CD4-positive, alpha-beta T cell treated with Interleukin-6 at 100 ng/mL for 8 hours (primary cell): ENCODE measurements around the gene PLIN1.
A peak's percentile ranks its signal among the peaks of the same experiment; 100 is the strongest.

ENCODE experiments used
- DNase-seq: peaks from one replicate; pipeline ENCODE4 v3.0.0-alpha.2; 2020; ENCODE audit warnings: mixed read lengths, low spot score

PLIN1 gene

DNA sequence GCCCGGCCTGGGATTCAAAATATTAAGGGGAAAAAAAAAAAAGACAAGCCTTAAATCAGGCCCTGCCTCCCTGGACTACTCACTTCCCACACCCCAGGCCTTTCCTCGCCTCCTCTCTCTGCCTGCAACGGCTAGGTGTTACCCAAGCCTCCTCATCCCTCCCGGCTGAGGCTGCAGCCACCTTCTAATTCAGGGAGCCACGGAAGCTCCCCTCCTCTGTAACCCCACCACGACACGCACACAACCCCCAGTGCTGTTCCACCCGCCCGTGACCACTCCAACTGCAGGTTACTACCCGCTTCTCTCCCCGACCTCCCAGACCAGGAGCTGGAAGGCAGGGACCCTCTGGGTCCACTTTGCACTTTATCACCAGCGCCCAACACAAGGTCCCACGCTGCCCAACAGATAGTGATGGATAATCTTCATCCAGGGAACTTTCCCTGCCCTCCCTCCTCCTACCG lies 24.8 kb downstream of the PLIN1 start:
- no peak for DNase-seq

DNA sequence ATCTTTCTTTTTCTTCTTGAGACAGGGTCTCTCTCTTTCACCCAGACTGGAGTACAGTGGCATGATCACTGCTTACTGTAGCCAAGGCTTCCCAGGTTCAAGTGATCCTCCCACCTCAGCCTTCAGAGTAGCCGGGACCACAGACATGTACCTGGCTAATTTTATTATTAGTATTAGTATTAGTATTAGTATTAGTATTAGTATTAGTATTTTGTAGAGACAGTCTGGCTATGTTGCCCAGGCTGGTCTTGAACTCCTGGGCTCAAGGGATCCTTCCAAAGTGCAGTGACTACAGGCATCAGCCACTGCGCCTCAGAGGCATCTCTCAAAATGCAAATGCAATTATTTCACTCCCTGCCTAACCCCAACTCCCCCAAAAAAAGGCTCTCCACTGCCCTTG lies 25.6 kb downstream of the PLIN1 start:
- DNase-seq = no peak

DNA sequence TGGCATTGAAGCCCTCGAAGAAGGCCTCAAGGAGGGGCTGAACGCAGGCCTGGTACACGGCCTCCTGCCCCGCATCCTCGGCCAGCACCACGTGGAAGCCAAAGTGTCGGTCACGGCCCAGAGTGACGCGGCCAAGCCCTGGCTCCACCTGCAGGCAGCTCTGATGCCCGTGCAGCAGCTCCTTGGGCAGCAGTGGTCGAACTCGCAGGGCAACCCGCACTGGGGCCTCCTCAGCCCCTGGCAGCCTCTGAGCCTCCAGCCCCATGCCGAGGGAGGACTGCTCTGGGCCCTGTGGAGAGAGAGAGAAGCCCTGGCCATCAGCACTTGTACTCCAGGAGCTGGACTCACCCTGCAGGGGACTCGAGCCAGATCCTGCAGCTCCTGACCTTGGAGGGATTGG lies 26.5 kb downstream of the PLIN1 start:
- no peak for DNase-seq

DNA sequence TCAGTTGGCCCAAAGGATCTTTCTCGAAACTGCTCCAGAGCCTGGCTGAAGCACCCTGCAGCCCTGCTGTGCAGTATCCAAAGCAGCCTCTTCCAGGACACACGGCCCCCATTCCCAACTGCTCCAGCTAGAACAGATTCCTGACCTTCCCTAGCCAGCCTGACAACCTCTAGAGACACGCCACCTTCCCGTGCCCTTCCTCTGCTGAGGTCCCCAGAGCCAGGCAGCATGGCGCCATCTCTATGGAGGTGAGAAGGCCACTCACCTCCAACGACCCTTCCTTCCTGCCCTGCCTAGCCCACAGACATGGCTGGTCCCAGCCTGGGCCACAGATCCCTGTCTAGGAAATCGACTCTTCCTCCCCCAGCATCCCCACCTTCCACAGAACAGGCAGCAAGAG lies 27.0 kb downstream of the PLIN1 start:
- no peak for DNase-seq

DNA sequence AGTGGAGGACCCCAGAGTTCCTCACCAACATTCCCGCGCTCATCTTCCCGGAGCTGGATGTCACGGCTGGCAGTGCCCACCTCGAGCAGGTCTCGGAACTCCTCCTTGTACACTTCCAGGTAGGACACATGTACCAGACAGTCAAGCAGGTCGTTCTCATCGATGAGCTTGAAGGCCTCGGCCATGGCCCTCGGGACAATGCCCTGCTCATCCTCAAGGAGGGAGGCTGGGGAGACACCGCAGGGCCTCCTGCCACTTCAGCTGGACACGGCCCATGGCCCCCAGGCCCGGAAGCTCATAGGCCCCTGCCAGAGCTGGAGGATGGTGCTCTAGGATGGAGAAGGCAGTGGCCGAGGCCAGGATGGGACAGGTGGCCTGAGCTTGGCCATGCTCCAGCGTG lies 29.5 kb downstream of the PLIN1 start:
- no peak for DNase-seq

DNA sequence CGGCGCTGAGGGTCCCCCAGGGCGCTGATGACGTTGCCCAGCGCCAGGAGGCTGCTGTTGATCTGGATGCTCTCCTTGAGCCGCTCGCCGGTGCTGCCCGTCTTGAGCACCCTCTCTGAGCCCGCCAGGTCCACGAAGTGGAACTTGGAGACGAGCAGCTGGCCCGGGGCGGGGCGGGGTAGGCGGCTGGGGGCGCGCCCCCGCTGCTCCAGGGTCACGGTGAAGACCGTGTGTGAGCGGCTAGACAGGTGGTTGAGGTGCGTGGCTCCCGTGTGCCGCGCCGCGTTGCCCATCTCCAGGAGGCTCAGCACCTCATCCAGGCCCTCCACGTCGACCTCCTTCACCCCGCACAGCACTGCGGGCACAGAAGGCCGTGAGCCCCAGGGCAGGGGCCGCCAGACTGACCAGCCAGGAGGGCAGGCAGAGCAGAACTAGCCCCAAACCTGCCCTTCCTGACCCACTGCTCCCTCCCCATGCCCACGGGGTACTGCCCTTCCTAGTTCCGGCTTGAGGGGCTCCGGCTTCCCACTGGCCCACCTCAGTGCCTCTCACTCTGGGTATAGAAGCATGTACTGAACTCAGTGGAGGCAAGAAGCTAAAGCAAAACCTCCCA lies 30.0 kb downstream of the PLIN1 start:
- no peak for DNase-seq

DNA sequence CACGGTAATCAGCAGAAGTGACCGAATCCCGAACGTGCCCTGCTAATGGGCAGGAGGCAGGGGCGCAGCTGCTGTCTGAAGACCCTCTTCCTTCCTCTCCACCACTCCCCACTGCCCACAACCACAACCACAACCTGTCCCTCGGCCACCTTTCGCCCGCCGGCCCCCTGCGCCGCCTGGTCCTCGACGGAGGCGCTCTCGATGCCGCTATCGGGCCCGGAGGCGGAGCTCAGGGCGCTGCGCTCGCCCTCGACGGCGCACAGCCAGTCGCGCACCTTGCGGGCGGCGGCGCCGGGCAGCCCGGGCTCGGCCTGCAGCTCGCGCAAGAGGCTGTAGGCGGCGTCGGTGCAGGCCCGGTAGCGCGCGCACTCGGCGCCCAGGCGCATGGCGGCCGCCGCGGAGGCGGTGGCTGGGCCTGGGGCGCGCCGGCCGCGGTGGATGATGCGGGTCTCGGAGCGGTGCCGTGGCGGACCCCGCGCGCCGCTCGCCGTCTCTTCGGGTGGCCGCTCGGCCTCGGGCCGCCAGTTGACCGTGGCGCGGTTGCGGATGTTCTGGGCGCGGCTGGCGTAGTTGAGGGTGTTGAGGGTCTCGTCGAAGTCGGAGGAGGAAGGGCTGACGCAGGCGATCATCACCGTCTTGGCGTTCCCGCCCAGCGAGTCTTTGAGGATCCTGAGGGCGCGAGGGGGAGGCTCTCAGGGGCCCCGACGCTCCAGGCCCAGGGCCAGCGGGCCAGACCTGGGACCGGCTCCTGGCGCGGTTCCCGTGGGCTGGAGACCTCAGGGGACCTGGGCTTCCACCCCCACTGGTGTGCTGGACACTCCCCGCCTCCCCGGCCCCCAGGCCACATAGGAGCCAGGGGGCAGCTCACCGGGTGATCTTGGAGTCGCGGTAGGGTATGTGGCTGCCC lies 30.8 kb downstream of the PLIN1 start:
- DNase-seq = no peak

DNA sequence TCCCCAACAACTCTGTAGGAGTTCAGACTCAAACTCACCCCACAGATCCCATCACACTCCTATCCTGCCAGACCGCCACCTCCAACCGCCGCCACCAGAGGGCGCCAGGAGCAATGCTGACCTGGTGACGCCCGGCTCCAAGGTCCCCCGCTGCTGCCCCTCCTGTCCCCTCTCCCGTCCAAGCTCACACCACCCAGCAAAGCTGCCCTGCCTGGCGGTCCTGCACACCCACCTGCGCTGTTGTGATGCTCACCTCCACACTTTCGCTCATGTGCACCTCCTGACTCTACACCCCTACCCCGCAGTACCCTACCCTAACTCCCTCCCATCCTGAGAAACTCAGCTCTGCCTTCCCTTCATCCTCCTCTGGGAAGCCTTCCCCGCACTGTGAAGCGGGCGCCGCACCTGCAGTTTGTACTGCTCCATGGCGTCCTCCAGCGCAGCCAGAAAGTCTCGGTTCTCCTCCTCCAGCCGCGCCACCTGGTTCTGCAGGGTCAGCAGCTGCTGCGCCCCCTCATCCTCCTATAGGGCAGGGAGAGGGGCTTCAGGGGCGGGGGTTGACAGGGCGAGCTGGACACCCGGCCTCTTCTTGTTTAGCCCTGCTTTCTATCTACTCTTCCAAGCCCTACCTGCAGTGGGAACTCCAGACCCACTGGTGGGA lies 31.8 kb downstream of the PLIN1 start:
- peak; percentile 16 for DNase-seq

DNA sequence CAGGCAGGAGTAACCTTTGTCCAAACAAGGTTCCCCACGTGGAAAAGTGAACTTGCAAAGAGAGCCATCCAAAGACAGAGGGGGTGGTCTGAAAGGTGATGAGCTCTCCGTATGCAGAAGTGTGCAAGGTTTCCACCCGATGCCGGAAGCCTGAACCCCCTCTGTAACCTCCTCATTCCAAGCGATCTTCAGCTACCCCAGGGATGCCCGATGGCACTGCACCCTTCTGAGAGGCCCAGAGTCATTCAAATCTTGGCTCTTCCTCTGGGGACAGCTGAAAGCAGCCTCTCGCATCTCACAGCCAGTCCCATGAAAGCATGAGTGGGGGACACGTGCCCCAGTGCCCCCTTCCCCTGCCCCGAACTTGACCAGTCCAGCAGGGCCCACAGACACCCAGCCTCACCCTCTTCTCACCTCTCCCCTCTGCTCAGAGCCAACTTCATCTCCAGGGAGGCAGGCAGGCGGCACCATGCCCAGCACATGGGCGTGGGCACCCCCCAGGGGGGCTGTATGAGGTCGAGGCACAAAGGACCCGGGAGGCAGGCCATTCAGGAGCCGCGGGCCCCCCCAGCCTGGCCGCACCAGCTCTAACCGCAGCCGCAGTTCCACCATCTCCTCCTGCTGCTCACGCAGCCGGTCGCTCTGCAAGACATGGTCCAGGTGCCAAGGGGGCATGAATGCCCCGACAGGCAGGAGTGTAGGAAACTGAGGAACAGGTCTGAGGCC lies 32.6 kb downstream of the PLIN1 start:
- DNase-seq = no peak

DNA sequence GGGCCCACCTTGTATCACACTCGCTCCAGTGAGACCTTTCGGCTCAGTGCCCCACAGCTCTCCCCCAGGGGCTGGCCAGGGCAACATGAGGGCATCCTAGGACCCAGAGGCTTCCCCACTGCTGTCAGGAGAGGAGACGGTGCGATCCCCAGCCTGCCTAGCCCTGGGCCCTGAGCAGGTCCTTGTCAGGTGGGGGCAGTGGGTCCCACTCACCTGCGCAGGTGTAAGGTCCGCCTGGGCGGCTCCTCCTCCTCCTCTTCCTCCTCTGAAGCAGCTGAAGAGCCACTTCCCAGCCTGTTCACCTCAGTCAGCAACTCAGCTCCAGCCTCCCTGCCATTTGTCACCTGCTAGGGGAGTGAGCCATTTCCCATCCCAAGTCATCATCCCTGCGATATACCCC lies 33.5 kb downstream of the PLIN1 start:
- no peak for DNase-seq

DNA sequence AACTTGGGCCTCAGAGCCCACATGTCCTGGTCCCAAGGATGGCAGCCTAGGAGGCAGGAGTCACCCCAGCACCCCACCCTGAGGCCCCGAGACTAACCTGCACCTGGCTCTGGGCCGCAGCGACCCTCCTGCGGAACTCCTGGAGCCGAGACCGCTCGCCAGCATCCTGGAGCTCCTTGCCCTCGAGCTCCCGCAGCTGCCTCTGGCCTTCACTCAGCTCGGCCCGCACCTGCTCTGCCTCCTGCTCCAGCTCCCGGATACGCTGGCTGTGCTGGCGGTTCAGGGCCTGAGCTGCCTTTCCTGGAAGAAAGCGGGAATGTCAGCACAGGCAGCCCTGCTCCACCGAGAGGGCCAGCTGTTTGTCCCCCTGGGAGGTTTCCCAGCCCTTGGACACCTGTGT lies 37.1 kb downstream of the PLIN1 start:
- no peak for DNase-seq

DNA sequence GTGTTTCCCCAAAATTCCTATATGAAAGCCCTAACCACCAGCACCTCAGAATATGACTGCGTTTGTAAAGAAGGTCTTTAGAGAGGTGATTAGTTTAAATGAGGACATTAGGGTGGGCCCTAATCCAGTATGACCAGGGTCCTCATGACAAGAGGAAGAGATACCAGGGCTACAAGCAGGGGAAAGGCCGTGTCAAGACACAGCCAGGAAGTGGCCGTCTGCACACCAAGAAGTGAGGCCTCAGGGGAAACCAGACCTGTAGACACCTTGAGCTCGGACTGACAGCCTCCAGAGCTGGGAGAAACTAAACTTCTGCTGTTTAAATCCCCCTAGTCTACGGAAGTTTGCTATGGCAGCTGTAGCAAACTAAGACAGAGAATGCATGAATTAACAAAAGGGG lies 38.1 kb downstream of the PLIN1 start:
- no peak for DNase-seq

DNA sequence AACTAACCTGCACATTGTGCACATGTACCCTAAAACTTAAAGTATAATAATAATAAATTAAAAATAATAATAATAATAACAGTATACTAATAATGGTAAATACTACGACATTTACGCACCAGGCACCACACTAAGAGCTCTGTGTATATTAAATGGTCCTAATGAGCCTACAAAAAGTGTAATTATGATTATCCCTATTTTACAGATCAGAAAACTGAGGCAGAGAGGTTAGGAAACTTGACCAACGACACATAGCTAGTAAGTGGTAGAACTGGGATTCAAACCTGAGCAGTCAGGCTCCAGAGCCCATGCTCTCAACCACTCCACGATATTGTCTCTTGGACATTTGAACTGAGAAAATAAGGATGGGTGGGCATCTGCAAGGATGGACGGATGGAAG lies 38.9 kb downstream of the PLIN1 start:
- DNase-seq = no peak

DNA sequence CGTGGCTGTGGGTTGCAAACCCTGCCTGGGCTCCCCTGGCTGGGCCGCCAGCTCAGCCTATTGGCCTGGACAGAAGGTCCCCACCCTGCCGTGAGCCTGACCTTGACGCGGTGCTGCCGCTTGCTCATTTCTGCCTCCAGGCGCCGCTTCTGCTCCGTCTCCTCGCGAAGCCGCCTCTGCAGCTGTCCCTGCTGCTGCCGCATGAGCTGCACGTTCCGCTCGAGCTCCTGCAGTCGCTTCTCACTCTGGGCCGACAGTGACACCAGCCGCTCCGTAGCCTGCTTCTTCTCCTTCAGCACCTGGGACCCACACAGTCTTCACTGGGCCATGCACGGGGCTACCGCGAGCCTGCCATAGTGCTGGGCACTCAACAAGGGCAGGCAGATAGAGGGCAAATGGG lies 45.6 kb downstream of the PLIN1 start:
- DNase-seq = no peak

DNA sequence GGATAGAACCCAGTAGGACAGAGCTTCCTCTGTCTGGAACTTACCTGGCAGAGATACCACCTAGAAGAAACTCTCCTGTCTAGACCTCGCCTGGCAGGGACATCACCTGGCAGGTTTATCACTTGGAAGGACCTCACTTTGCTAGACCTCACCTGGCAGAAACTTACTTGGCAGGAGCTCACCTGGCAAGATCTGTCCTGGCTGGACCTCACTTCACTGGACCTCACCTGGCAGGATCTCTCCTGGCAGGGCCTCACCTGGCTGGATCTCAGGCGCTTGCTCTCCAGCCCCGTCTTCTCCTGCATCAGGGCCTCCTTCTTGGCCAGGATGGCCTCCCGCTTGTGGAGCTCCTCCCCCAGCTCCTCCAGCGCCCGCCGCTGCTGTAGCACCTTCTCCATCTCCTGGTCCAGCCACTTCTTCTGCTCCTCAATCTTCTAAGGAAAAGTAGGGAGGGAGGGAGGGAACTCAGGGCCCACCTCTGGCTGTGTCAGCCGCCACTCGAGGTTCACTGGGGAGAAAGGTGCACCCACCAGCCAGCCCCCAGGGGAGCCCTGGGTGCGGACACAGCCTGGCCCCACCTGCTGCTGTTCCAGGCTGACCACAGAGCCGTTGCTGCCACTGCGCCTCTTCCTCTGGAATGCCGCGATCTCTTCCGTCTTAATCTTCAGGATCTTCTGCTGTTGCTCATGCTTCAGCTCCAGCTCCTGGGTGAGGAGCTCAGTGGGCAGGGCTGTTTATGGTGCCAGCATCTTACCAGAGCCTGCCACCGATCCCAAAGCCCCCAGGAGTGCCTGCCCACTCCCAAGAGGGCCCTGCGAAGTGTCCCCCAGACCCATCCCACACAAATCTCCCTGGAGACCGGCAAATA lies 46.4 kb downstream of the PLIN1 start:
- no peak for DNase-seq

DNA sequence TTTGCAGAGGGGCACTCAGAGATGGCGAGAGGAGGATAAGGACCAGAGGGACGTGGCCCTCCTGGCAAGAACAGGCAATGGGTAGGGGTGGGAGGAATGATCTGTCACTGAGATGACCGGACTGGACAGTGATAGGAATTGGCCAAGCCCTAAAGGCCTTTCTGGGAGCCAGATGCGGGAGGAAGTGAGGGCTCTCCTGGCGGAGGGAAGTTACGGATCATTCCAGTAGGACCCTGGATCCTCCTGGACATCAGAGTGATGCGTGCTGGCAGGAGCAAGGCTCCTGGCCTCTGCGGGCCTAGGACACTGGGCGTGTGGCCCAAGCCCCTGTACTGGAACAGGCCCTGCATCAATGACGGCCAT lies 47.3 kb downstream of the PLIN1 start:
- DNase-seq = no peak

DNA sequence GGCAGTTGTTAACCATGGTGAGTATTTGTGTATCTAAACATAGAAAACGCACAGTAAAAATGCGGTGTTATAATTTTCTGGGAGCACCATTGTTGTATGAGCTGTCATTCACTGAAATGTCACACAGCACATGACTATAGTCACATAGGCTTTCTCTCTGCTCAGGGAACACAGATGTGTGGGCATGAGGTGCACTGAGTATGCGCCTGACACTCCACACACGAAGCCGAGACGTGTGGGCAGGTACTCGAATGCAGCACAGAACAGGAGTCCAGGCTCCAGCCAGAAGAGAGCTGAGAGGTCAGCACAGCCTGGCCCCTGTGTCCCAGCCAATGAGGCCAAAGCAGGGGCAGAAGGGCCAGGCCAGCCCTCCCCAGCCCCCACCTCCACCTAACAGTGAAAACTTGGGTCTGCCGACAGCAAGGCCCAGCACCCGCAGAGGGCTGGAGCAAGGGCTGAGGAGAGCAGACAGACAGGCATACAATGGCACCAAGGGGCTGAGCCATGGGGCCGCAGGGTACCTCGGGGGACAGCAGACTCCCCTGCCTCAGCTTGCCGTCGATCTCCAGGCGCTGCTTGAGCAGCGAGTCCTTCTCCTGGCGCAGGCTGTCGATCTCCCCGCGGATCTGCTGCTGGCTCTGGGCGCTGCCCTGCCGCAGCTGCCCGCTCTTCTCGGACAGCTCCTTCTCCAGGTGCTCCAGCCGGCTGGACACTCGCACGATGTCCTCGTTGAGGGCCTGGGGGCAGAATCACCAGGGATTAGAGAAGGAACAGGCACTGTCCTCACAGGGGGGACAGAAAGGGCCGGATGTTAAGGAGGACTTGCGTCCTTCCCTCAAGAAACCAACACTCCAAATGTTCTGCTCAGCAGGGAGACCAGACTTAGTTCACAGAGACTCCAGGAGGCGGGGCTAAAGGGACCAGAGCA lies 47.9 kb downstream of the PLIN1 start:
- DNase-seq = no peak

DNA sequence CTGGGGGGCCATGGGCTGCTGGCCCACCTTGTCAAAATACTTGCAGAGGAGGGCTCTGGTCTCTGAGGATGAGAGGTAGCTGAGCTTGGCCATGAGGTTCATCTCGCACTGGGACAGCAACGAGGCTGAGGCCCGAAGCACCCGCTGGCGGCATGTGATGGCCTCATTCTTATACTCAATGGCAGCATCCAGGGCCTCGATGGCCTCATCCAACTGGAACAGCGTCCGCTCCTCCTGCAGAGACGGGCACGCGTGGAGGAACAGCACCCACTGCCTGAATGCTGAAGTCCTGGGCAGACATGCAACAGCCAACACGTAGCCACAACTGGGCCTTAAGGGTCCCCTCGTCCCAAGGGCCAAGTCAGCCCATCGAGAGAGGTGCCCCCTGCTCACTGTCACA lies 48.9 kb downstream of the PLIN1 start:
- no peak for DNase-seq

DNA sequence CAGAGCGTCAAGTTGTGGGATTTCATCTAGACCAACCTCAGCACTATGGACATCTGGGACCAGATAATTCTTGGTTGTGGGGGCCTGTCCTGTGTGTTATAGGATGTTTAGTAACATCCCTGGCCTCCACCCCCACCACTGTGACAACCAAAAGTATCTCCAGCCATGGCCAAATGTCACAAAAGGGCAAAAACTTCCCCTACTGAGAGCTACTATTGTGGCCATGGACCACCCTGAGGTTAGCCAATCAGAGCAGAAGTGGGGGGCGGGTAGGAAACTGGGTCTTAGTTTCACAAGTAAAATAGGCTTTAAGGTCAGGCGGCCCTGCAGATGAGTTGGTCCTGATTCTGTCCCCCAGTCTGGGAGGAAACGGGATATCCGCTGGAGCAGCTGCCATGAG lies 49.3 kb downstream of the PLIN1 start:
- no peak for DNase-seq
